SK-N-SH (cell line): ENCODE measurements around the gene HSPB9. TPM values are rescaled to one million over a fixed set of nuclear protein-coding genes. Genes with fewer than 3 reads are reported as not detected.

Source experiments
- CTCF ChIA-PET: fragments of 300-600, 350-600 bp; formaldehyde crosslinking; extraction: SDS; loops from one replicate; lab custom pipeline; 2021; lab: Yijun Ruan, JAX
- POLR2A ChIA-PET: fragments of 350-600 bp; sonication (Branson Sonifier 250); formaldehyde crosslinking; extraction: SDS; loops from one replicate; lab custom pipeline; 2020; ENCODE audit warnings: antibody characterized with exemption, inconsistent platforms; lab: Yijun Ruan, JAX
- DNase-seq: peaks from one replicate; pipeline ENCODE4 v3.0.0; 2012
- H2AFZ ChIP-seq: fragments of 200-600 bp; sonication (generic); 2 replicates; pipeline ENCODE4 v1.8.1; 2016; ENCODE audit warnings: antibody characterized with exemption, mild to moderate bottlenecking, low read depth
- H3F3A ChIP-seq: fragments of 200-600 bp; sonication (generic); replicated peaks from 2 replicates; pipeline ENCODE3; 2016; ENCODE audit warnings: antibody characterized with exemption, mild to moderate bottlenecking; ENCODE audit not compliant: insufficient read depth
- H3K27ac ChIP-seq, 2 experiments: fragments of 200-500 bp in 1 of 2; fragments of 200-600 bp in 1 of 2; sonication (Bioruptor generic) in 1 of 2; sonication (generic), shearing (Covaris generic) in 1 of 2; 2 replicates each; pipeline versions ENCODE4 v1.5.1 to v1.6.1; 2014 to 2016; ENCODE audit warnings: low read depth in 2 of 2, inconsistent platforms in 1 of 2, low read length in 1 of 2, mild to moderate bottlenecking in 1 of 2, mixed read lengths in 1 of 2
- H3K27me3 ChIP-seq: fragments of 200-600 bp; sonication (generic), shearing (Covaris generic); 2 replicates; pipeline ENCODE4 v1.6.1; 2016; ENCODE audit warnings: mixed run types; ENCODE audit not compliant: insufficient read depth
- H3K36me3 ChIP-seq, 2 experiments: fragments of 200-500 bp in 1 of 2; fragments of 200-600 bp in 1 of 2; sonication (Bioruptor generic) in 1 of 2; sonication (generic) in 1 of 2; replicated peaks in 1 of 2; 2 replicates each; pipeline versions ENCODE3 to v1.5.1; 2014 to 2016; ENCODE audit warnings: low read length in 1 of 2, mild to moderate bottlenecking in 1 of 2; ENCODE audit not compliant: insufficient read depth in 2 of 2, control insufficient read depth in 1 of 2
- H3K4me1 ChIP-seq, 2 experiments: fragments of 200-500 bp in 1 of 2; fragments of 200-600 bp in 1 of 2; sonication (Bioruptor generic) in 1 of 2; sonication (generic), shearing (Covaris generic) in 1 of 2; 2 replicates each; pipeline versions ENCODE4 v1.5.1 to v1.6.1; 2014 to 2016; ENCODE audit warnings: low read depth in 1 of 2, low read length in 1 of 2, mixed run types in 1 of 2; ENCODE audit not compliant: insufficient read depth in 2 of 2, control insufficient read depth in 1 of 2
- H3K4me2 ChIP-seq: fragments of 200-600 bp; sonication (generic), shearing (Covaris generic); 2 replicates; pipeline ENCODE4 v1.6.1; 2017; ENCODE audit warnings: mixed run types
- H3K4me3 ChIP-seq, 2 experiments: fragments of 200-500 bp in 1 of 2; fragments of 200-600 bp in 1 of 2; sonication (Bioruptor generic) in 1 of 2; sonication (generic), shearing (Covaris generic) in 1 of 2; 2 replicates each; pipeline versions ENCODE4 v1.5.1 to v1.8.1; 2014 to 2016; ENCODE audit warnings: low read depth in 2 of 2, inconsistent platforms in 1 of 2, low read length in 1 of 2, mild to moderate bottlenecking in 1 of 2, mixed read lengths in 1 of 2, moderate library complexity in 1 of 2
- H3K79me2 ChIP-seq: fragments of 200-600 bp; sonication (generic); 2 replicates; pipeline ENCODE4 v1.8.1; 2017; ENCODE audit warnings: mild to moderate bottlenecking; ENCODE audit not compliant: insufficient read depth
- H3K9ac ChIP-seq: fragments of 200-600 bp; sonication (generic); 2 replicates; pipeline ENCODE4 v1.6.1; 2017; ENCODE audit warnings: mixed run types
- H3K9me2 ChIP-seq: fragments of 200-600 bp; sonication (generic); 2 replicates; pipeline ENCODE4 v1.6.1; 2017; ENCODE audit warnings: mixed run types
- H3K9me3 ChIP-seq: fragments of 200-600 bp; sonication (generic); 2 replicates; pipeline ENCODE4 v1.6.1; 2017; ENCODE audit warnings: mixed run types, mild to moderate bottlenecking, moderate library complexity
- H4K20me1 ChIP-seq: fragments of 200-600 bp; sonication (generic); 2 replicates; pipeline ENCODE4 v1.6.1; 2017; ENCODE audit warnings: mild to moderate bottlenecking, mixed run types; ENCODE audit not compliant: insufficient read depth
- FOXJ3 ChIP-seq: sonication (generic); formaldehyde crosslinking; IDR thresholded peaks from 2 replicates; pipeline ENCODE4 v1.5.1; 2020; ENCODE audit warnings: mild to moderate bottlenecking, missing genetic modification reagents
- FOXM1 ChIP-seq: IDR thresholded peaks from 2 replicates; pipeline ENCODE4 v1.4.0; 2012; ENCODE audit warnings: low read depth, mild to moderate bottlenecking
- GABPA ChIP-seq: IDR thresholded peaks from 2 replicates; pipeline ENCODE4 v1.4.0; 2012; ENCODE audit warnings: low read depth, mild to moderate bottlenecking
- MEF2A ChIP-seq: IDR thresholded peaks from 2 replicates; pipeline ENCODE4 v1.4.0; 2012; ENCODE audit warnings: low read depth, borderline replicate concordance
- NFIC ChIP-seq: IDR thresholded peaks from 2 replicates; pipeline ENCODE4 v1.4.0; 2012; ENCODE audit warnings: borderline replicate concordance
- SMC3 ChIP-seq: IDR thresholded peaks from 2 replicates; pipeline ENCODE4 v1.6.1; 2012; ENCODE audit warnings: low read depth, low read length, improper control_type of control experiment
- TAF1 ChIP-seq: IDR thresholded peaks from 2 replicates; pipeline ENCODE4 v1.6.1; 2012; ENCODE audit warnings: low read depth, mild to moderate bottlenecking, low read length, moderate library complexity, borderline replicate concordance
- WGBS: methylation state at CpG from one replicate; pipeline ENCODE4 v1.1.6; 2017; ENCODE audit warnings: low lambda C conversion rate; 5-methylcytosine and 5-hydroxymethylcytosine counted together
- polyA plus RNA-seq, 3 experiments: library from polyadenylated mRNA; depleted of rRNA; stranded (reverse); fragments of >200 nt; gene quantifications; 2 replicates each; pipeline ENCODE4 v1.2.3, GENCODE V29; 2012
- TF ChIP-seq, protein P1 (sequence below): IDR thresholded peaks from 2 replicates; pipeline ENCODE4; 2012
- TF ChIP-seq, protein P2 (sequence below): IDR thresholded peaks from 2 replicates; pipeline ENCODE4 v1.4.0; 2012; ENCODE audit warnings: low read depth, borderline replicate concordance
- TF ChIP-seq, protein P3 (sequence below): fragments of 150-350 bp; IDR thresholded peaks from 2 replicates; pipeline ENCODE4 v1.6.1; 2017; ENCODE audit warnings: antibody characterized with exemption, low read length, low read depth, borderline replicate concordance

The HSPB9 gene
- polyA plus RNA-seq, 1 of the 3 experiments (the other 2 are of a cell fraction) = 0.05 TPM

DNA sequence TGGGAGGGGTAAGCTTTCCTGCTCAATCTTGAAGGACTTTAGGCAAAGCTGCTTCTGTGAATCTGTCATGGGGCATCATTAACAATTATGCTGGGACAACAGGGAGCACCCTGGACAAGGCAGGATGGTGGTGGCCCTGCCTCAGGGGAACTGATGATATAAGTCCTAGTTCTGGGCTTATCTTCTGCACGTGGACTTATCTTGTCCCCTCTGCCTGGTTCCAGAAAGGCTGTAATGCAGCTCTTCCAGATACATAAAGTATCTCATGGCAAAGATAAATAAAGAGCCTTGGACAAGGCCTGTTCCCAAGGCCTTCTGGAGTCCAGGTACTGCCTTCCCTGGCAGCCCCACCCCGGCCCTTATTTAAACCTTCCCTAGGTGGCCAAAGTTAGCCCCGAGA is 18.3 kb upstream of the HSPB9 start:
- ChIA-PET POLR2A (interaction anchor here (0.8 kb wide), 1 partner anchor 138 kb away, joined by 3 read pairs; the partner anchor contains the start of gene CNP), CTCF (interaction anchor here (0.6 to 29.9 kb wide), 7 partner anchors 15 to 141 kb away, joined by 3 to 496 read pairs (median 7); partner anchors contain the start of genes DNAJC7, KAT2A and NKIRAS2)
- Histone ChIP-seq H3K9ac (no peak overlapping the region), H3K79me2 (no peaks in the 10 kb centered on the region), H3K4me1 (peaks cover 0 to 8% of the 10 kb centered on the region in 2 experiments; a peak in 1 of 4 replicates), H3K4me3 (no peak overlapping the region), H3F3A (no peaks in the 10 kb centered on the region), H3K9me2 (no peaks in the 10 kb centered on the region), H4K20me1 (no peaks in the 10 kb centered on the region), H3K27me3 (no peaks in the 10 kb centered on the region), H2AFZ (no peak overlapping the region), H3K4me2 (no peak overlapping the region), H3K36me3 (no peaks in the 10 kb centered on the region), H3K27ac (no peak overlapping the region), H3K9me3 (no peaks in the 10 kb centered on the region)
- TF ChIP-seq, protein P1, sequence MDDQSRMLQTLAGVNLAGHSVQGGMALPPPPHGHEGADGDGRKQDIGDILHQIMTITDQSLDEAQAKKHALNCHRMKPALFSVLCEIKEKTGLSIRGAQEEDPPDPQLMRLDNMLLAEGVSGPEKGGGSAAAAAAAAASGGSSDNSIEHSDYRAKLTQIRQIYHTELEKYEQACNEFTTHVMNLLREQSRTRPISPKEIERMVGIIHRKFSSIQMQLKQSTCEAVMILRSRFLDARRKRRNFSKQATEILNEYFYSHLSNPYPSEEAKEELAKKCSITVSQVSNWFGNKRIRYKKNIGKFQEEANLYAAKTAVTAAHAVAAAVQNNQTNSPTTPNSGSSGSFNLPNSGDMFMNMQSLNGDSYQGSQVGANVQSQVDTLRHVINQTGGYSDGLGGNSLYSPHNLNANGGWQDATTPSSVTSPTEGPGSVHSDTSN = no peak
- TF ChIP-seq TAF1 (no peak), FOXM1 (no peak), SMC3 (no peak), FOXJ3 (no peak), NFIC (no peak)
- TF ChIP-seq, protein P2, sequence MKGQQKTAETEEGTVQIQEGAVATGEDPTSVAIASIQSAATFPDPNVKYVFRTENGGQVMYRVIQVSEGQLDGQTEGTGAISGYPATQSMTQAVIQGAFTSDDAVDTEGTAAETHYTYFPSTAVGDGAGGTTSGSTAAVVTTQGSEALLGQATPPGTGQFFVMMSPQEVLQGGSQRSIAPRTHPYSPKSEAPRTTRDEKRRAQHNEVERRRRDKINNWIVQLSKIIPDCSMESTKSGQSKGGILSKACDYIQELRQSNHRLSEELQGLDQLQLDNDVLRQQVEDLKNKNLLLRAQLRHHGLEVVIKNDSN = no peak
- TF ChIP-seq, protein P3, sequence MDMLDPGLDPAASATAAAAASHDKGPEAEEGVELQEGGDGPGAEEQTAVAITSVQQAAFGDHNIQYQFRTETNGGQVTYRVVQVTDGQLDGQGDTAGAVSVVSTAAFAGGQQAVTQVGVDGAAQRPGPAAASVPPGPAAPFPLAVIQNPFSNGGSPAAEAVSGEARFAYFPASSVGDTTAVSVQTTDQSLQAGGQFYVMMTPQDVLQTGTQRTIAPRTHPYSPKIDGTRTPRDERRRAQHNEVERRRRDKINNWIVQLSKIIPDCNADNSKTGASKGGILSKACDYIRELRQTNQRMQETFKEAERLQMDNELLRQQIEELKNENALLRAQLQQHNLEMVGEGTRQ = no peak
- 57% methylated on average over 3 of the region's 3 CpGs for WGBS
- no peak for DNase-seq

DNA sequence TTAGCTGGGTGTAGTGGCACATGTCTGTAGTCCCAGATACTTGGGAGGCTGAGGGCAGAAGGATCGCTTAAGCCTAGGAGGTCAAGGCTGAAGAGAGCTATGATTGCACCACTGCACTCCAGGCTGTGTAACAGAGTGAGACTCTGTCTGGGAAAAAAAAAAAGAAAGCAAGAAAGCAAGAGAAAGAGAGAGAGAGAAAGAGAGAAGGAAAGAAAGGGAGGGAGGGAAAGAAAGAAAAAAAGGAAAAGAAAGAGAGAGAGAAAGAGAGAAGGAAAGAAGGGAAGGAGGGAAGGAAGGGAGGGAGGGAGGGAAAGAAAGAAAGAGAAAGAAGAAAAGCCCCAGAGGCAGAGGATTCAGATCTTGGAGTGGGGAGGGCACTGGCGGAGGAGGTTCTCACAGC is 16.6 kb upstream of the HSPB9 start:
- Histone ChIP-seq H2AFZ (no peak overlapping the region), H3K9ac (no peak overlapping the region), H3K4me2 (no peak overlapping the region), H3K9me3 (no peaks in the 10 kb centered on the region), H4K20me1 (no peaks in the 10 kb centered on the region), H3K36me3 (no peaks in the 10 kb centered on the region), H3K9me2 (no peaks in the 10 kb centered on the region), H3K27ac (no peak overlapping the region), H3K27me3 (no peaks in the 10 kb centered on the region), H3K4me3 (no peak overlapping the region), H3F3A (no peaks in the 10 kb centered on the region), H3K79me2 (no peaks in the 10 kb centered on the region), H3K4me1 (peaks cover 0 to 10% of the 10 kb centered on the region in 2 experiments; a peak in 1 of 4 replicates)
- CTCF ChIA-PET = interaction anchor here (15.2 to 29.9 kb wide), 2 partner anchors 39 to 82 kb away, joined by 187 to 496 read pairs; partner anchors contain the start of genes DNAJC7 and NKIRAS2
- WGBS = 67% methylated on average over 2 of the region's 2 CpGs
- POLR2A ChIA-PET = interaction anchor here (1.5 kb wide), 1 partner anchor 79 kb away, joined by 5 read pairs; no protein-coding TSS in a partner anchor
- DNase-seq = no peak
- TF ChIP-seq, protein P2 = no peak
- TF ChIP-seq GABPA (no peak), MEF2A (no peak)
